GM04503 (cell line): ENCODE results near the gene MUSK.
"Not testable (repeated sequence)": the region's sequence is repeated elsewhere in the genome, so short reads cannot be mapped to it uniquely, and the experiment has no call there.

Experiments used
- DNase-seq: peaks from one replicate; pipeline ENCODE4 v3.0.0-alpha.2; 2012; ENCODE audit warnings: low read depth

The MUSK gene

DNA sequence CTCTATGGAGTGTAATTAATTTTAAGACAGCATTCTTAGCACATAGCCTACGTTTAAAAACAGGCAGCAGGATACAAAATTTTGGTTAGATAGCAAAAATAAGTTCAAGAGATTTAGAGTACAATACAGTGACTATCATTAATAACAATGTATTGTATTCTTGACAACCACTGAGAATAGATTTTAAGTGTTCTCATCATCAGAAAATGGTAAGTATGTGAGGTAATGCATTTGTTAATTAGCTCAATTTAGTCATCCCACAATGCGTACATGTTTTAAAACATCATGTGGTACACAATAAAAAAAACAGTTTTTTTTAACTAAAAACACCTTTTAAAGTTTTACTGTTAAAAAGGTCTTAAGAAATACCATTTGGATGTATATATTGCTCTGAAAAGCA, 94.2 kb downstream of the MUSK start:
- DNase-seq: no peak

DNA sequence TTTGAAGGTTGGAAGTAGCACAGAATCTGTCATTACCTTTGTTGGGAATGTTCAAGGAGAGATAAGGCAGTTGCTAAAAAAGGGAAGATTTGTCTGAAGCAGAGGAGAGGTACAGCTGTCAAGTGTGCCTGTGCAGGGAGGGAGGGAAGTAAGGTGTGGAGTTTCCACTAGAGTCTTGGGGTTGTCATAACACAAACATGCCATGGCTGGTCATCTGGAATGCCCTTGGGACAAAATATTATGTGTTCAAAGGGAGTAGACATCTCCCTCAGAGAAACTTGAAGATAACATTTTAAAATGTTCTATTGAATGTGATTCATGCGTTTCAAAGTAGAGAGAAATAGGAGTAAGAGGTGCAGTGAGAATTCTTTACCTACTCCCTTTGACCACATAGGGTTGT, 95.0 kb downstream of the MUSK start:
- no peak for DNase-seq

DNA sequence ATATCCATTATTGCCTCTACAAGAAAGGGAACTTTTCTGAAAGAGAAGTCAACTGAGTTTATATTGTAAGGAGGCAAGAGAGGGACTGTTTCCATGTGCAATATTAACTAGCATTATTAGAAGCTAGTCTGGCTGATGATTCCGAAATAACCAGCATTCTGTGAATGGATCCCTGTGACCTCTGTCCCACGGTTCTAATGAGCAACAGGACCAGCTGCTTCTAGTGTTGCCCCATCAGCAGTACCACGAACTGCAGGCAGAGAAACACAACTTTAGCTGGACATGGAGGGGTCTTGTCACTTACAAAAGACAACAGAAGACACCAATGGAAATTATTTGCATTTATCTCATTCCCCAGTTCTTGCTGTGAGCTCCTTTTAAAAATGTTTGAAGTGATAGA, 95.4 kb downstream of the MUSK start:
- no peak for DNase-seq

DNA sequence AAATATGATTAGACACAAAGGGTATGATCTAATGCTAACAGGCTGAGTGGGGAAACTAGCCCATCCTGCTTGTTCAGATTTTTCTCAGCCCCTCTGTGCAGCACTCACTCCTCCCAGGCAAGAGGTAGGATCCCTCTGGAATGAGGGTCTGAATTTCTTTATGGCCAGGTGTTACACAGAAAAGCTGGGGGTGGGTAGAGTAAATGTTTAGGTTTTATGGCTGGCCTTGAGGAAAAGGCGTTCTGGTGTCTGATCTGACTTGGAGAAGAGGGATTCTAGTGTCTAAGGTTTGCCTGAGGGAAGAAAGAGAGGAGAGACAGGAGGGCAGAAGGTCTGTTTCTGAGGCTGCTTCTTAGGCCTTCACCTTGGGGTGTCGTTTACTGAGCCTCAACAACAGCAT, 97.3 kb downstream of the MUSK start:
- DNase-seq: no peak

DNA sequence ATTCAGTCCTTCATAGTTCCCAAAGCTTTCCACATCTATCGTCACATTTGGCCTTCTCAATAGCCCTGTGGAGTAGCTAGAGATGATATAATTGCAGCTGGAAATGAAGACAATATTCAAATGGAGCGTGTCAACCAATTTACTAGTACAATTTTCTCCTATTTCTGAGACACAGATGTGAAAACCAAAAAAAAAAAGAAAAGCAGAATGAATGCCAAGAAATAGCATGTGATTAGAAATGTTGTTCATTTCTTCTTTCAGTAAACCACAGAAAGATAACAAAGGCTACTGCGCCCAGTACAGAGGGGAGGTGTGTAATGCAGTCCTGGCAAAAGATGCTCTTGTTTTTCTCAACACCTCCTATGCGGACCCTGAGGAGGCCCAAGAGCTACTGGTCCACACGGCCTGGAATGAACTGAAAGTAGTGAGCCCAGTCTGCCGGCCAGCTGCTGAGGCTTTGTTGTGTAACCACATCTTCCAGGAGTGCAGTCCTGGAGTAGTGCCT, 99.0 kb downstream of the MUSK start:
- DNase-seq: no peak

DNA sequence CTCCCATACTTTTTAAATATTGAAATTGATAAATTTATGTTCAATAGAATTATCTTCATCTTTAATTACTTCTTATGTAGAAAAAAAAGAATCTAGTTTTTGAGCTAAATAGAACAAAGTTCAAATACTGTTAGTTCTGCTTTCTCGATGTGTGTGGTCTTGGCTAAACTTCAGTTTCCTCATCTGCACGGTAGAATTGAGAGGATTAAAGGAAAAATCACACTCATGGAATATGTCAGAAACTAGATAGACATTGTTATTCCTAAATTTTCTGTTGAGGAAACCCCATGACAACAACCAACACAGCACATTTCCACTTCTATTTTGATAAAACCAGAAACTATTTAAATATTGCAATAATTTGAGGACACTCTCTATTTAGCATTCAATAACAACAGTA, 100.3 kb downstream of the MUSK start:
- DNase-seq: no peak

DNA sequence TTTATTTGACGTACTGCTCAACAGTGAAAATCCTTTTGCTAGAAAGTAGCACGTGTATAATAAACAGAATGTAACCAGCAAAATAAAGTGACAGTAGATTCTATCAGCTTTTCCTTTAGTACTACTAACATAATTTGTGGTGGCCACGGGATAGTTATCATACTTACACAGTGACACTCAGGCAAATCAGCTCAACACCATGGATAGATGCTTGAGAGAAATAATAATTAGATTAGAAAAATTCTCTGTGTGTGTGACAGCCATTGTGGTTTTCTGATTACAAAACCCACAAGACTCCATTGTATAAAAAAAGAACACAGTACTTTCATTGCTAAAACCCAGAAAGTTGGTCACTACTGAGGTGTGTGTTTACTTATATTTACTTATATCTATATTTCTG, 101.1 kb downstream of the MUSK start:
- peak; percentile 71 for DNase-seq

DNA sequence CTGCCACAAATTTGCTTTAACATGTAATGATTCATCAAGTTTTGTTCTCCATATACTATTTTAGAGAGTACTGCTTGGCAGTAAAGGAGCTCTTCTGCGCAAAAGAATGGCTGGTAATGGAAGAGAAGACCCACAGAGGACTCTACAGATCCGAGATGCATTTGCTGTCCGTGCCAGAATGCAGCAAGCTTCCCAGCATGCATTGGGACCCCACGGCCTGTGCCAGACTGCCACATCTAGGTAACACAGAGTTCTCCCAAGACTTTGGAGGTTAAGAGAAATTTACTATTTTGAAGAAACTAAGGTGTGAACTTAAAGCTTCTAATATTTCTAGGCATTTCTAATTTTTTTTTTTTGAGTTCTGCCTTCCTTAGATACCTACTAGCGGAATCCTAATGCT, 107.1 kb downstream of the MUSK start:
- no peak for DNase-seq

DNA sequence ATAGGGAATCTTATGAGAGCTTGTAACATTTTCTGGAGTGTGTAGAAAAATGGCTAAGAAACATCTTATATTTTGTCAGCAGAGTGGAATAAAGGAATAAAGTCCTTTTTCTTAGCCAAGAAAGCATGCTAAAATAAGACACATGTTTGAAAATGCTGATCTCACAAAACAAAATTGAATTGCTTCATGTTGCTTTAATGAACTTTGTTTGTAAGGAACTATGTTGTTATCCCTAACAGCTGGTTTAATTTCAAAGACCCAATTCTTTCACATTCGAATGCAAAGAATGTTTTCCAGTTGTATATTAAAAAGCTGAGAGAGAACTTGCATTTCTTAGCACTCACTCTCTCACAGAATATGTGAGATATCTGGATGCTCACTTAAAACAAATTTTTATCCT, 107.6 kb downstream of the MUSK start:
- DNase-seq: no peak

DNA sequence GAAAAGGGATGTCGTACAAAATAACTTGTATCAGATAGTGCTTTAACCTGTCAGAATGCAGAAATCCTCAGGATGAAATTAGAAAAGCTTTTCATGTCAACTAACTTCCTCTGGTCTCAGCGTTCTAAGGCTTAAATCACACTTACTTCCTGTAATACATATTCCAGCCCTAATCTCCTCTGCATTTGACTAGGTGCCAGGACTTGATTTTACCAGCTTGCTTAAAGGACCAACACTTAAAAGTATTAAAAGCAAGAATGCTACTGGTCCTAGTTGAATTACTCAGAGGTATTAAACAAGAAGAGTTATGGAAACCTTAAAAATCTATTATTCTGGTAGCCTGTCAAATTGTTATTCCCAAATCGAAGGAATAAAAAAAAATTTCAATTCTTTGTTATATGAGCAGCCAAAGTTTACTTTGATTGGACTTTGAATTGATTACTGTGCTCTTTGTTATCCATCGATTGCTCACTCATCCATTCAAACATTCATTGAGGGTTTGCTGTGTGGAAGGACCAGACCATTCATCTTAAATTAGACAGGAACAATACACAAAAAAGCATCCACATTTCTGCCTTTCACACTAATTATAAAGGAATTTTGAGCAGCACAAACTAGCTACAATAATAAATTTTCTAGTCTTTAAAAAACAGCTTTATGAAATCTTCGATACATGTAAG, 108.7 kb downstream of the MUSK start:
- DNase-seq: no peak

DNA sequence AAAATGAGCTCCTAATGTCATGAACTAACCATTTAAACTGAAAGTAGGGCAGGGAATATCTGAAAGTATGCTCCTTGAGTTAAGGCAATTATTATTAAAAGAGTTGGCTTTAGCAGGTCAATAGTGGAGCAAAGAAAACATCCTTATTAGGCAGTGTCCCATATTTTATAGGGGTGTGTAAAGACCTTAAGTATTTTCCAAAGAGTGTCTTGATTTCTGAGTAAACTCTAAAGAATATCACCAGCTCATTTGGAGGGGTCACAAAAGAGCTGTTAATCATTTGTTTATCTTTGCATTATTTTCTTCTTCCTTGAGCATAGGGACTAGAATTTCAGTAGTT, 109.3 kb downstream of the MUSK start:
- no peak for DNase-seq

DNA sequence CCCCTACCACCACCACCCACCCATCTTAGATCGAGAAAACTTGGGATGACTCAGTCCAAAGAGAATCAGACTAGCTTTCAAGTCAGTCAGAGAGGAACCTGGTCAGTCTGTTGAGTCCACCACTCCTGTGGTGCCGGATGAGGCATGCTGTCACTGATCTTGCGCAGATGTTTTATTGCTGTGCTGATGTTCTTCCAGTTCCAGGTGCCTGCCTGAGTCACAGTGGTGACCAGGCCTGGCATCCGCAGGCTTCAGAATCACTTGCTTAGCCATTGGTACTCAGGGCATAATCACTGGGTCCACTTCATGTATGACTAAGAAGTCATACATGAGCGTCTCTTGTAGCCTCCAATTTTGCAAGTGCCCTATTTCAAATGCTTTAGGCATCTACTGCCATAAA, 114.1 kb downstream of the MUSK start:
- no peak for DNase-seq

DNA sequence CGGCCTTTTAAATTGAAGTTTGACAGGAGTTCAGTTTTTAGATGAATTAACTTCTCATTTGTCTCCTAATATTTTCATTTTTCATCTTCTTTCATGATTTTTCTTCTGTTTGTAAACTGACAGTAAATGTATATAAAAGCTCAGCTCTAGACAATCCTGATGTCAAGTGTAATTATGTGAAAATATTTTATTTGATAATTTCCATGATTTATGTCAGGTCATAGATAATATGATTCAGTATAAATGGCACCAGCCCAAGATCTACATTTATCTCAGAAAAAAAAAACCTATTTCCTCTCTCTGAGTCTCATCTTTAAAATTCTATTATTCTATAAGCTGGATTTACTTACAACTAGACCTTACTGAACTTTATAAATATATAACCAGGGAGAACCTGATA, 115.7 kb downstream of the MUSK start:
- DNase-seq: no peak

DNA sequence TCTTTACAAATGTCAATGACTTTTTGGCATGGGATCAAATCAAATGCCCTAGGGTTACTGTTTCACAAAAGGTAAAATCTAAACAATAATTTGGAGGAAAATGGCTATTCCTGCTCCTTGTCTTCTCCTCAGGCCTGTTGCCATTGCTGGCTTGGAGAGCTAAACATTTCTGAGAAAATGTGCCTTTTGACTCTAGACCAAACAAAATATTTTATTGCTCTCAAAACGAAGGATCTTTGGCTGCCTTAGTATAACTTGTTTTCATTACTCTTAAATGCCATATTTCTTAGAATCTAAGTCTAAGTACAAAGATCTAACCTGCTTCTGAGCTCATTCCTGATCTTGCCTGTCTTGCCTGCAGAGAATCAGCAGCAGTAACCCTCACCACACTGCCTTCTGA, 116.6 kb downstream of the MUSK start:
- DNase-seq: no peak

DNA sequence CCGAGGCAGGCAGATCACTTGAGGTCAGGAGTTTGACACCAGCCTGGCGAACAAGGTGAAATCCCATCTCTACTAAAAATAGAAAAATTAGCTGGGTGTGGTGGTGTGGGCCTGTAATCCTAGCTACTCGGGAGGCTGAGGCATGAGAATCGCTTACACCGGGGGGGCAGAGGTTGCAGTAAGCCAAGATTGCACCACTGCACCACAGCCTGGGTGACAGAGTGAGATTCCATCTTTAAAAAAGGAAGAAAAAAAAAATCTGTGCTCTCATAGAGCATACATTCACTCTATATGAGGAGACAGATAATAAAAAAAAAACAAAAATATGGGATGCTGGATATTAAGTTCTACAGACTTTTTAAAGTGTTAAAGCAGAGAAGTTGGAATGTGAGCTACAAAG, 119.8 kb downstream of the MUSK start:
- not testable (repeated sequence) for DNase-seq

DNA sequence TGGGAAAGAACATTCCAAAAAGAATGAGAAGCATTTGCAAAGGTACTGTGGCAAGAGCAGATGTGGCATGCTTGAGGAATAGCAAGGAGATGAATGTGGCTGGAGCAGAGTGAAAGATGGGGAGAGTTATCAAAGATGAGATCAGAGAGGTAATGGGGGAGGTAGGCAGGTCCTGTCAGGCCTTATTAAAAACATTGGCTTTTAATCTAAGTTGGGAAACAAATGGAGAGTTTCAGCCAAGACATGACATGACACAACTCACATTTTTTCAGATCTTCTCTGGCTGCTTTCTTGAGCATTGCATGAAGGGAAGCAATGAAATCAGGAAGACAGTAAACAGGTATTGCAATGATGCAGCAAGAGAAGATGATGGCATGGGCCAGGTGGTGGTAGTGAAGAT, 120.3 kb downstream of the MUSK start:
- DNase-seq: no peak

DNA sequence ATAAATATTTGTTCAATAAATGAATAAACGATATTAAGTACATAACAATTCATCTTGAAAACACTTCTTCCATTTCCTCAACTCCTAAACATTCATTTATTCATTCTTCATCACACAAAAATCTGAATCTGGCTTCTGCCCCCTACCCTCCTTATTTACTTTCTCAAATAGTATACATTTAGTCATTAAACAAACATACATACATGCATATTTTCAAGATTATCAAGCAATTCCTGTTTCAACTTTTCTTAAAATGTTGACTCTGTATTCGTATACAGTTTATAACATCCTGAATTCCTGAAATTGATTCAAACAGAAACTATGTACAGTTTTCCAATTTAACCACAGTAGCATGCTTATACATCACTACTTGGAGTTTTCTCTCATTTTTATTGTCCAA, 129.0 kb downstream of the MUSK start:
- DNase-seq: no peak

DNA sequence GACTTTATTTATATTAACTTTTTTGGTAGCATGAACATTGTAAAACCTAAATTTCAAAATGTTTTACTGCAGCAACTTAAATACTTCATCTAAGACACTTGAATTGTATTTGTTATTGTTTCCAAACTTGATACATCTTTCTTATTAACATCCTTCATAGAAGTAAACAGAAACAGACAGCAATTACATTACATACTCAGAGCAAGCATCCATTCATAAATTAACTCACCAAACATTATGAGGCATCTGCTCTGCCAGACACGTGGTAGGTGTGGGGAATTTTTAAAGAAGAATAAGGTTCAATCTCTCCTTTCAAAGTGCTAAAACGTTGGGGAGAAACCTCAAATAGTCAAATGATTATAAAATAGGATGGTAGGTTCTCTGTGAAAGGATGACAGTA, 130.8 kb downstream of the MUSK start:
- no peak for DNase-seq

DNA sequence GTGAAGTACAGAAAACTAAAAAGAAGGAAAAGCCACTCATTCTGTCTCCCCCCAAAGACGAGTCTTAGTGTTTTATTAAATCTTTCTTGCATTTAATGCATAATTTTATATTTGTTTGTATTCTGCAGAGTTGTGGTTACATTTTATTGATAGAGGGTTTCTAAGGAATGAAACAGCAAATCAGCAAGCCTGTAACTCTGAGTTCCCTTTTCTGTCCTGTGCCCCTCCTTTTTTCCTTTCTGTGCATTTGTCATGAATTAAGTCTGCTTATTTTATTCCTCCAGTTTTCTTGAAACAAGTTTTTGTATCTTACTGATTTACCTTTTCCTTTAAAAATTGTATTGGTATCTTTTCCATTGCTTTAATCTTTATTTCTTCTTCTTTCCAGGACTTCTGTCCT, 132.8 kb downstream of the MUSK start:
- DNase-seq: no peak

DNA sequence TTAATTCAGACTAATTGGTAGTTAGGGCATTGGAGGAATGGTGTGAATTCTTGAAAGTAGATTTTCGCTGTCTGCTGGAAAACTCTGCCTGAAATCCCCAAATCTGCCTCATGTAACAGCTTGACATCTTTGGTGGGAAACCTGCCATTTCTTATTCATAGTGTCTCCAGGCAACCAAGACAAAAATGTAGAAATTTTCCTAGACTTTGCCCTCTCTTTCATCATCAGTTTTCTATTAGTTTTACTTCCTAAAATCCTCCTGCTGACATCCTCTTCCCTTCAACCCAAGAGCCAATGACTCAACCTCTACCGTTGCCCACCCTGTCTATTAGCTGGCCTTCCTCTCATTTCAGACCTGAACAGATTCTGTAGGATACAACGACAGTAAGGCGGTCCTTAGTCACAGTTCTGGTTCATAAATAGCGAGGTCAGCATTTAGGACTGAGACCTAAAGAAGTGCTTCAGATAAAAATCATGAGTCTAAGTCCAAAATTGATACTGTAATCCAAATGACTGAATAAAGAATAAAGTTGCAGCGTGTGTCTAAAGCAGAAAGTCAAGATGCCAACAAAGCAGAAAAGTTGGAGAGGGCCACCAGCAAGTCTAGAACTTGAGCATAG, 133.9 kb downstream of the MUSK start:
- peak; percentile 50 for DNase-seq

DNA sequence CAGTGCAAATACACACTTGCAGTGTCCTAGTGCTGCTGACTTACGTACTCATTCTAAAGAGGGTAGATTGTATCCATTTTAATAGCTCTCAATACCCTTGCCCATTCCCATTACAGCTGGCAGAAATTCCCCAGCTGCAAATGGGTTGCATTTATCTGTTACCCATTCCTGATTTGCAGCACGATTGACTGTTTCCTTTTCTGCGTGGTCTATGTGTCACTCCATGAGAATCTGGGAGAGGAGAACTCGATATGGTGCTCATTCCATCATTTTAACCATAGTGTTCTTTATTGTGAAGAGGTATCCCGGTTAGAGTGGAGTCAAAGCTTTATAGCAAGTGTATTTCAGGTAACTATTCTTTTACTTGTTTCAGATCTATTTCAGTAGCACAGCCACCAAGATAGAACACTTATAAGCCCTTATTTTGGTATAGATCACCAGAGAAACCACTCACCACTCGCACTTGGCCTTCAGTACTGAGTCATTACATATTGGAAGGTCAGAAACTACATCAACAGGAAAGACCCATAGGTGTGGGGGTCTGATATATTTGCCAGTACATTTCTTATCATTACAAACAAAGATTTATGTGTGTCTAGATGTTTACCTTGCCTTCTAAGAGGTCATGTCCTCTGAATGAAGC, 139.5 kb downstream of the MUSK start:
- DNase-seq: no peak

DNA sequence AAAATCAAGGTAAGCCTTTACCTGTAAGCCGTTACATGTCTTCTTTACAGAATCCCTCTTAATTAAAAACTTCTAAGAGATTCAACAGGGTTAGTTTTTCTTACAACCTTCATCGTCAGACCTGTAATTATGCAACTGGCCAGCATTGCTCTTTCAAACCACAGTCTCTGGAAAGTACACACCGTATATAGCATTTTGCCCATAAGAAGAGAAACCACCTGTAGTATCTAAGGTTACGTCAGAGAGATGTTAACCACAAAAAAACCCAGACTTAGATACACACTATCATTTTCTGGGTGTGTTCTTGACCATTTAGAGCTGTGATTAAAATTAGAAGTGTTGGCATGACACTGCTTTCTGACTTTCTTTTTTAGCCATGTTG, 140.0 kb downstream of the MUSK start:
- DNase-seq: no peak

DNA sequence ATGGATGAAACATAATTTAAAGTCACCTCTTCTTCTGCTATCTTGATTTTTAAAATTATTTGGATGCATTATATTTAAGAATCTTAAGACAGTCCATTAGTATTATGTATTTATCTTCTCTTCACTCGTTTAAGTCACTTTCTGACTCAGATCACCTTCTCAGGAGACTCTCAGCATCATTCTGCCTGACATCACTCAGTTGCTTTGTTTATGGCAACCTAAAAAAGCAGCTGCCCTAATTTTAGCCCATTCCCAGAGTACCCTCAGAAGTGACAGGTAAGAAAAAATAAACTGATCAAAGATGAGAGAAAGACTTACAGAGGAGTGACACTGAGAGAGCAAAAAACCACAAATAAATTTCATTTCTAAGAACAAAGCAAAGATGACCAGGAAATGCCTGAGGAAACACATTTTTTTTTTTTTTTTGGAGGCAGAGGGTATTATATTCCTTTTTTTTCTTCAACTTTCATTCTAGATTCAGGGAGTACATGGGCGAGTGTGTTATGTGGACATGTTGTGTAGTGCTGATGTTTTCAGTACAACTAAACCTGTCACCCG, 140.5 kb downstream of the MUSK start:
- DNase-seq: no peak
